Measurements from ENCODE around the gene FAM3A. TPM values are rescaled to one million over a fixed set of nuclear protein-coding genes. Genes with fewer than 3 reads are reported as not detected.

The FAM3A gene
- total RNA-seq, 5 donors from 2014 or later (not counting 1 experiment from before 2014, with no cell fraction given), result 33.9 to 67.6 (median 57.8) TPM

GRCh38 chrX:154478728-154479622 is 37.1 kb downstream of the FAM3A start, which contains the start of gene LAGE3:
Gene LAGE3 (minus strand): TSS chrX:154479281. CDS start chrX:154478915, 366 bp downstream.
- DNase-seq (peak; percentile 76 to 96 (median 88)), ATAC-seq (replicated peaks in 1 of 4) (peak; percentile 90 to 93 (median 92))
- peak within 1 kb of the TSS; percentile 86 to 89 for H3K27ac Mint-ChIP-seq
- Histone ChIP-seq H3K4me3 (ENCODE audit: control insufficient read depth in 1 of 2, extremely low read depth in 1 of 2, low read length in 1 of 2) (peak within 1 kb of the TSS; percentile 34 to 62), H3K9me3 (no peaks in the 10 kb centered on the region), H3K4me1 (ENCODE audit: control insufficient read depth in 1 of 2, extremely low read depth in 1 of 2, insufficient read depth in 2 of 2, low read length in 2 of 2) (peaks cover 5 to 37% of the 10 kb centered on the region in 2 experiments), H3K27ac (ENCODE audit: low read length) (peak within 1 kb of the TSS; percentile 79), H3K27me3 (replicated peaks in 1 of 2; ENCODE audit: control insufficient read depth in 2 of 2, extremely low read depth in 1 of 2, insufficient read depth in 2 of 2, low read length in 1 of 2) (no peaks in the 10 kb centered on the region), H3K36me3 (ENCODE audit: control insufficient read depth in 2 of 2, extremely low read depth in 1 of 2, insufficient read depth in 1 of 2, low read length in 1 of 2) (peaks cover 0 to under 1% of the 10 kb centered on the region in 2 donors)
- peaks cover 19 to 35% (median 25%) of the 10 kb centered on the region in 3 donors for H3K4me1 Mint-ChIP-seq
- ChIA-PET CTCF (no interaction called here), POLR2A (interaction anchor here in 1 of 2 donors (0.7 kb wide), 1 partner anchor 21 kb away, joined by 3 read pairs; the partner anchor contains the start of gene PLXNA3)
- H3K4me3 Mint-ChIP-seq, result peak within 1 kb of the TSS; percentile 77 to 80 (median 78)
- no peaks in the 10 kb centered on the region for H3K36me3 Mint-ChIP-seq
- peaks cover 0 to 8% of the 10 kb centered on the region in 2 donors for H3K27me3 Mint-ChIP-seq
- WGBS (ENCODE audit: insufficient coverage), result under 1% methylated on average over 46 of the region's 85 CpGs
- no peaks in the 10 kb centered on the region for H3K9me3 Mint-ChIP-seq

GRCh38 chrX:154477891-154478477 is 38.0 kb downstream of the FAM3A start:
- Mint-ChIP-seq H3K4me3 (peak overlapping the region; percentile 75 to 80 (median 77)), H3K27ac (peak overlapping the region in 1 of 2 donors; percentile 76), H3K9me3 (no peaks in the 10 kb centered on the region), H3K27me3 (peaks cover 0 to 8% of the 10 kb centered on the region in 2 donors), H3K36me3 (no peaks in the 10 kb centered on the region), H3K4me1 (peaks cover 11 to 30% (median 18%) of the 10 kb centered on the region in 3 donors)
- ChIA-PET CTCF (no interaction called here), POLR2A (interaction anchor here in 1 of 2 donors (0.7 kb wide), 1 partner anchor 20 kb away, joined by 3 read pairs; the partner anchor contains the start of gene PLXNA3)
- Histone ChIP-seq H3K27me3 (replicated peaks in 1 of 2; ENCODE audit: control insufficient read depth in 2 of 2, extremely low read depth in 1 of 2, insufficient read depth in 2 of 2, low read length in 1 of 2) (no peaks in the 10 kb centered on the region), H3K4me3 (ENCODE audit: control insufficient read depth in 1 of 2, extremely low read depth in 1 of 2, low read length in 1 of 2) (peak overlapping the region; percentile 0 to 48), H3K9me3 (no peaks in the 10 kb centered on the region), H3K27ac (ENCODE audit: low read length) (peak overlapping the region; percentile 34), H3K36me3 (ENCODE audit: control insufficient read depth in 2 of 2, extremely low read depth in 1 of 2, insufficient read depth in 1 of 2, low read length in 1 of 2) (no peaks in the 10 kb centered on the region), H3K4me1 (ENCODE audit: control insufficient read depth in 1 of 2, extremely low read depth in 1 of 2, insufficient read depth in 2 of 2, low read length in 2 of 2) (peaks cover 5 to 29% of the 10 kb centered on the region in 2 experiments)
- no peak for ATAC-seq (replicated peaks in 1 of 4)
- 100% methylated on average over 8 of the region's 24 CpGs for WGBS (ENCODE audit: insufficient coverage)
- DNase-seq, result peak in 1 of 35 experiments; percentile 4

GRCh38 chrX:154476821-154477220 is 39.2 kb downstream of the FAM3A start:
- no peak for ATAC-seq (replicated peaks in 1 of 4)
- Mint-ChIP-seq H3K9me3 (no peaks in the 10 kb centered on the region), H3K4me3 (no peak overlapping the region), H3K36me3 (no peaks in the 10 kb centered on the region), H3K27me3 (peaks cover 0 to under 1% of the 10 kb centered on the region in 2 donors), H3K27ac (peak overlapping the region; percentile 11 to 31), H3K4me1 (peaks cover 11 to 25% (median 13%) of the 10 kb centered on the region in 3 donors)
- Histone ChIP-seq H3K9me3 (no peaks in the 10 kb centered on the region), H3K27me3 (replicated peaks in 1 of 2; ENCODE audit: control insufficient read depth in 2 of 2, extremely low read depth in 1 of 2, insufficient read depth in 2 of 2, low read length in 1 of 2) (no peaks in the 10 kb centered on the region), H3K4me1 (ENCODE audit: control insufficient read depth in 1 of 2, extremely low read depth in 1 of 2, insufficient read depth in 2 of 2, low read length in 2 of 2) (peaks cover 5 to 26% of the 10 kb centered on the region in 2 experiments), H3K4me3 (ENCODE audit: control insufficient read depth in 1 of 2, extremely low read depth in 1 of 2, low read length in 1 of 2) (no peak overlapping the region), H3K36me3 (ENCODE audit: control insufficient read depth in 2 of 2, extremely low read depth in 1 of 2, insufficient read depth in 1 of 2, low read length in 1 of 2) (no peaks in the 10 kb centered on the region), H3K27ac (ENCODE audit: low read length) (no peak overlapping the region)
- CTCF ChIA-PET, result interaction anchor here in 1 of 2 donors (0.6 kb wide), 1 partner anchor 18 kb away, joined by 4 read pairs; no protein-coding TSS in a partner anchor
- 100% methylated on average over 2 of the region's 8 CpGs for WGBS (ENCODE audit: insufficient coverage)
- POLR2A ChIA-PET, result interaction anchor here in 1 of 2 donors (0.7 kb wide), 1 partner anchor 71 kb away, joined by 7 read pairs; no protein-coding TSS in a partner anchor
- DNase-seq, result no peak

GRCh38 chrX:154473683-154474082 is 42.3 kb downstream of the FAM3A start:
- Histone ChIP-seq H3K4me3 (ENCODE audit: control insufficient read depth in 1 of 2, extremely low read depth in 1 of 2, low read length in 1 of 2) (no peak overlapping the region), H3K27me3 (replicated peaks in 1 of 2; ENCODE audit: control insufficient read depth in 2 of 2, extremely low read depth in 1 of 2, insufficient read depth in 2 of 2, low read length in 1 of 2) (no peaks in the 10 kb centered on the region), H3K27ac (ENCODE audit: low read length) (no peak overlapping the region), H3K36me3 (ENCODE audit: control insufficient read depth in 2 of 2, extremely low read depth in 1 of 2, insufficient read depth in 1 of 2, low read length in 1 of 2) (peaks cover 0 to 20% of the 10 kb centered on the region in 2 donors), H3K9me3 (no peaks in the 10 kb centered on the region), H3K4me1 (ENCODE audit: control insufficient read depth in 1 of 2, extremely low read depth in 1 of 2, insufficient read depth in 2 of 2, low read length in 2 of 2) (peaks cover 5 to 16% of the 10 kb centered on the region in 2 experiments)
- Mint-ChIP-seq H3K36me3 (no peaks in the 10 kb centered on the region), H3K4me3 (no peak overlapping the region), H3K27me3 (no peaks in the 10 kb centered on the region), H3K4me1 (peaks cover 6 to 20% (median 6%) of the 10 kb centered on the region in 3 donors), H3K27ac (peak overlapping the region in 1 of 2 donors; percentile 31), H3K9me3 (no peaks in the 10 kb centered on the region)
- ChIA-PET CTCF (no interaction called here), POLR2A (interaction anchor here in 1 of 2 donors (0.6 kb wide), 1 partner anchor 21 kb away, joined by 3 read pairs; no protein-coding TSS in a partner anchor)
- DNase-seq (no peak), ATAC-seq (replicated peaks in 1 of 4) (no peak)
- 60% methylated on average over 1 of the region's 7 CpGs for WGBS (ENCODE audit: insufficient coverage)

GRCh38 chrX:154472685-154473632 is 43.1 kb downstream of the FAM3A start:
- H3K4me3 ChIP-seq (ENCODE audit: control insufficient read depth in 1 of 2, extremely low read depth in 1 of 2, low read length in 1 of 2), result no peak overlapping the region
- ATAC-seq (replicated peaks in 1 of 4), result no peak

More at GRCh38 chrX:154472685-154473632, 43.1 kb downstream of the FAM3A start:
- Histone ChIP-seq H3K27ac (ENCODE audit: low read length) (no peak overlapping the region), H3K9me3 (no peaks in the 10 kb centered on the region), H3K27me3 (replicated peaks in 1 of 2; ENCODE audit: control insufficient read depth in 2 of 2, extremely low read depth in 1 of 2, insufficient read depth in 2 of 2, low read length in 1 of 2) (no peaks in the 10 kb centered on the region), H3K36me3 (ENCODE audit: control insufficient read depth in 2 of 2, extremely low read depth in 1 of 2, insufficient read depth in 1 of 2, low read length in 1 of 2) (peaks cover 0 to 27% of the 10 kb centered on the region in 2 donors), H3K4me1 (ENCODE audit: control insufficient read depth in 1 of 2, extremely low read depth in 1 of 2, insufficient read depth in 2 of 2, low read length in 2 of 2) (peaks cover 5 to 11% of the 10 kb centered on the region in 2 experiments)
- H3K27me3 Mint-ChIP-seq, result no peaks in the 10 kb centered on the region
- ChIA-PET CTCF (no interaction called here), POLR2A (interaction anchor here in 1 of 2 donors (0.6 kb wide), 1 partner anchor 22 kb away, joined by 3 read pairs; no protein-coding TSS in a partner anchor)
- H3K27ac Mint-ChIP-seq, result no peak overlapping the region
- 86% methylated on average over 4 of the region's 28 CpGs for WGBS (ENCODE audit: insufficient coverage)
- peaks cover 5 to 17% (median 6%) of the 10 kb centered on the region in 3 donors for H3K4me1 Mint-ChIP-seq
- H3K36me3 Mint-ChIP-seq, result no peaks in the 10 kb centered on the region
- DNase-seq, result no peak
- no peaks in the 10 kb centered on the region for H3K9me3 Mint-ChIP-seq
- no peak overlapping the region for H3K4me3 Mint-ChIP-seq
